Liver (tissue), 3 donors: ENCODE data around the gene RAD51B.

Experiments used
- CTCF ChIP-seq: fragments of 150-350 bp; IDR thresholded peaks from 2 replicates; pipeline ENCODE4 v1.5.1; 2017; ENCODE audit warnings: improper control_type of control experiment, low read depth, low read length; ENCODE audit not compliant: missing input control
- EGR1 ChIP-seq, 2 donors: IDR thresholded peaks; 2 replicates each; pipeline ENCODE4 v1.6.1; 2016 to 2018; ENCODE audit warnings: antibody characterized with exemption in 2 of 2, low read depth in 2 of 2
- FOXA1 ChIP-seq: IDR thresholded peaks from 2 replicates; pipeline ENCODE4 v1.6.1; 2016; ENCODE audit warnings: antibody characterized with exemption
- MAX ChIP-seq: IDR thresholded peaks from 2 replicates; pipeline ENCODE4 v1.6.1; 2016; ENCODE audit warnings: antibody characterized with exemption
- NR2F2 ChIP-seq: IDR thresholded peaks from 2 replicates; pipeline ENCODE4 v1.6.1; 2016; ENCODE audit warnings: antibody characterized with exemption
- REST ChIP-seq: IDR thresholded peaks from 2 replicates; pipeline ENCODE4 v1.6.1; 2016; ENCODE audit warnings: antibody characterized with exemption, mild to moderate bottlenecking
- TAF1 ChIP-seq: conservative IDR thresholded peaks from 2 replicates; pipeline ENCODE4 v1.6.1; 2016; ENCODE audit warnings: antibody characterized with exemption, mild to moderate bottlenecking
- YY1 ChIP-seq: IDR thresholded peaks from 2 replicates; pipeline ENCODE4 v1.6.1; 2016; ENCODE audit warnings: antibody characterized with exemption, mild to moderate bottlenecking
- TF ChIP-seq, protein P1 (sequence below): IDR thresholded peaks from 2 replicates; pipeline ENCODE4 v1.6.1; 2016; ENCODE audit warnings: antibody characterized with exemption
- donor health status: healthy.
- donor health status: healthy.

- no peak for TF ChIP-seq CTCF
- no peak for TF ChIP-seq YY1
- no peak for TF ChIP-seq EGR1 (IDR thresholded peaks at IDR 0.05; ENCODE audit: low read depth in 2 of 2)
- TF ChIP-seq, protein P1, sequence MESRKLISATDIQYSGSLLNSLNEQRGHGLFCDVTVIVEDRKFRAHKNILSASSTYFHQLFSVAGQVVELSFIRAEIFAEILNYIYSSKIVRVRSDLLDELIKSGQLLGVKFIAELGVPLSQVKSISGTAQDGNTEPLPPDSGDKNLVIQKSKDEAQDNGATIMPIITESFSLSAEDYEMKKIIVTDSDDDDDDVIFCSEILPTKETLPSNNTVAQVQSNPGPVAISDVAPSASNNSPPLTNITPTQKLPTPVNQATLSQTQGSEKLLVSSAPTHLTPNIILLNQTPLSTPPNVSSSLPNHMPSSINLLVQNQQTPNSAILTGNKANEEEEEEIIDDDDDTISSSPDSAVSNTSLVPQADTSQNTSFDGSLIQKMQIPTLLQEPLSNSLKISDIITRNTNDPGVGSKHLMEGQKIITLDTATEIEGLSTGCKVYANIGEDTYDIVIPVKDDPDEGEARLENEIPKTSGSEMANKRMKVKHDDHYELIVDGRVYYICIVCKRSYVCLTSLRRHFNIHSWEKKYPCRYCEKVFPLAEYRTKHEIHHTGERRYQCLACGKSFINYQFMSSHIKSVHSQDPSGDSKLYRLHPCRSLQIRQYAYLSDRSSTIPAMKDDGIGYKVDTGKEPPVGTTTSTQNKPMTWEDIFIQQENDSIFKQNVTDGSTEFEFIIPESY: no peak
- no peak for TF ChIP-seq FOXA1
- TF ChIP-seq MAX: no peak
- no peak for TF ChIP-seq NR2F2
- no peak for TF ChIP-seq TAF1
- TF ChIP-seq REST: no peak
These were observed 144.0 kb downstream of the RAD51B start for GRCh38 chr14:67963545-67963944.
